GM21447 (cell line): ENCODE measurements around the gene TRIL.

Experiments used
- ATAC-seq: cut with Tn5 transposase; IDR thresholded peaks from one replicate; pipeline ENCODE4 v1.9.1; 2021; ENCODE audit not compliant: unreplicated experiment

The TRIL gene

GRCh38 chr7:28941633-28942032, 16.5 kb downstream of the TRIL start:
- no peak for ATAC-seq

GRCh38 chr7:28940741-28941384, 17.3 kb downstream of the TRIL start:
- no peak for ATAC-seq

- no peak for ATAC-seq
Observed at GRCh38 chr7:28939844-28940544, 18.1 kb downstream of the TRIL start.

GRCh38 chr7:28939367-28939766, 18.8 kb downstream of the TRIL start:
- no peak for ATAC-seq

- ATAC-seq = no peak
Observed at GRCh38 chr7:28937619-28938018, 20.5 kb downstream of the TRIL start.

- no peak for ATAC-seq
Observed at GRCh38 chr7:28937103-28937502, 21.0 kb downstream of the TRIL start.

- no peak for ATAC-seq
Observed at GRCh38 chr7:28933846-28934320, 24.2 kb downstream of the TRIL start.

GRCh38 chr7:28931565-28931964, 26.6 kb downstream of the TRIL start:
- no peak for ATAC-seq

GRCh38 chr7:28926871-28927597, 31.1 kb downstream of the TRIL start:
- peak; percentile 84 for ATAC-seq

- ATAC-seq = no peak
Observed at GRCh38 chr7:28922624-28923331, 35.4 kb downstream of the TRIL start.

GRCh38 chr7:28921822-28922221, 36.3 kb downstream of the TRIL start:
- peak; percentile 78 for ATAC-seq

- ATAC-seq = no peak
Observed at GRCh38 chr7:28920424-28920823, 37.7 kb downstream of the TRIL start.

GRCh38 chr7:28919510-28919909, 38.6 kb downstream of the TRIL start:
- ATAC-seq = no peak

- no peak for ATAC-seq
Observed at GRCh38 chr7:28908775-28909174, 49.4 kb downstream of the TRIL start.

- no peak for ATAC-seq
Observed at GRCh38 chr7:28905464-28905863, 52.7 kb downstream of the TRIL start.

GRCh38 chr7:28904578-28905048, 53.5 kb downstream of the TRIL start:
- no peak for ATAC-seq

GRCh38 chr7:28903730-28904577, 54.2 kb downstream of the TRIL start:
- no peak for ATAC-seq
